Measurements from ENCODE around the gene BPIFA1. TPM values are rescaled to one million over a fixed set of nuclear protein-coding genes. Genes with fewer than 3 reads are reported as not detected.

The BPIFA1 gene
- total and polyA plus RNA-seq, 4 donors, result not detected

- H3K27ac ChIP-seq (ENCODE audit: low read depth in 1 of 2, low read length in 2 of 2), result no peak overlapping the region
- H3K9ac ChIP-seq (ENCODE audit: low read depth in 1 of 2, low read length in 2 of 2), result no peak overlapping the region
- no peaks in the 10 kb centered on the region for H3K36me3 ChIP-seq (ENCODE audit: control insufficient read depth in 4 of 4, insufficient read depth in 3 of 4, low read depth in 1 of 4, low read length in 3 of 4)
- 53% methylated on average over 6 of the region's 6 CpGs for WGBS
- no peak for DNase-seq (ENCODE audit: low spot score)
- TF ChIP-seq, protein P1, sequence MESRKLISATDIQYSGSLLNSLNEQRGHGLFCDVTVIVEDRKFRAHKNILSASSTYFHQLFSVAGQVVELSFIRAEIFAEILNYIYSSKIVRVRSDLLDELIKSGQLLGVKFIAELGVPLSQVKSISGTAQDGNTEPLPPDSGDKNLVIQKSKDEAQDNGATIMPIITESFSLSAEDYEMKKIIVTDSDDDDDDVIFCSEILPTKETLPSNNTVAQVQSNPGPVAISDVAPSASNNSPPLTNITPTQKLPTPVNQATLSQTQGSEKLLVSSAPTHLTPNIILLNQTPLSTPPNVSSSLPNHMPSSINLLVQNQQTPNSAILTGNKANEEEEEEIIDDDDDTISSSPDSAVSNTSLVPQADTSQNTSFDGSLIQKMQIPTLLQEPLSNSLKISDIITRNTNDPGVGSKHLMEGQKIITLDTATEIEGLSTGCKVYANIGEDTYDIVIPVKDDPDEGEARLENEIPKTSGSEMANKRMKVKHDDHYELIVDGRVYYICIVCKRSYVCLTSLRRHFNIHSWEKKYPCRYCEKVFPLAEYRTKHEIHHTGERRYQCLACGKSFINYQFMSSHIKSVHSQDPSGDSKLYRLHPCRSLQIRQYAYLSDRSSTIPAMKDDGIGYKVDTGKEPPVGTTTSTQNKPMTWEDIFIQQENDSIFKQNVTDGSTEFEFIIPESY (IDR thresholded peaks at IDR 0.05), result no peak
- TF ChIP-seq ATF3 (IDR thresholded peaks at IDR 0.05), result no peak
- TF ChIP-seq RAD21 (IDR thresholded peaks at IDR 0.05), result no peak
- no peak for TF ChIP-seq FOXA2 (IDR thresholded peaks at IDR 0.05)
- no peak for TF ChIP-seq SP1 (IDR thresholded peaks at IDR 0.05)
- no peak for TF ChIP-seq JUND (IDR thresholded peaks at IDR 0.05)
- no peak for TF ChIP-seq TAF1 (conservative IDR thresholded peaks at IDR 0.05)
- TF ChIP-seq GABPA (IDR thresholded peaks at IDR 0.05 in 1 of 2, conservative IDR thresholded peaks at IDR 0.05 in 1 of 2), result no peak
- TF ChIP-seq MAX (IDR thresholded peaks at IDR 0.05), result no peak
- TF ChIP-seq YY1 (IDR thresholded peaks at IDR 0.05), result no peak
- no peak for TF ChIP-seq HNF4A (conservative IDR thresholded peaks at IDR 0.05)
- TF ChIP-seq, protein P2, sequence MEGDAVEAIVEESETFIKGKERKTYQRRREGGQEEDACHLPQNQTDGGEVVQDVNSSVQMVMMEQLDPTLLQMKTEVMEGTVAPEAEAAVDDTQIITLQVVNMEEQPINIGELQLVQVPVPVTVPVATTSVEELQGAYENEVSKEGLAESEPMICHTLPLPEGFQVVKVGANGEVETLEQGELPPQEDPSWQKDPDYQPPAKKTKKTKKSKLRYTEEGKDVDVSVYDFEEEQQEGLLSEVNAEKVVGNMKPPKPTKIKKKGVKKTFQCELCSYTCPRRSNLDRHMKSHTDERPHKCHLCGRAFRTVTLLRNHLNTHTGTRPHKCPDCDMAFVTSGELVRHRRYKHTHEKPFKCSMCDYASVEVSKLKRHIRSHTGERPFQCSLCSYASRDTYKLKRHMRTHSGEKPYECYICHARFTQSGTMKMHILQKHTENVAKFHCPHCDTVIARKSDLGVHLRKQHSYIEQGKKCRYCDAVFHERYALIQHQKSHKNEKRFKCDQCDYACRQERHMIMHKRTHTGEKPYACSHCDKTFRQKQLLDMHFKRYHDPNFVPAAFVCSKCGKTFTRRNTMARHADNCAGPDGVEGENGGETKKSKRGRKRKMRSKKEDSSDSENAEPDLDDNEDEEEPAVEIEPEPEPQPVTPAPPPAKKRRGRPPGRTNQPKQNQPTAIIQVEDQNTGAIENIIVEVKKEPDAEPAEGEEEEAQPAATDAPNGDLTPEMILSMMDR (IDR thresholded peaks at IDR 0.05; ENCODE audit: low read depth, low read length, missing input control), result no peak
- no peak for TF ChIP-seq NR2F2 (IDR thresholded peaks at IDR 0.05)
- TF ChIP-seq, protein P3, sequence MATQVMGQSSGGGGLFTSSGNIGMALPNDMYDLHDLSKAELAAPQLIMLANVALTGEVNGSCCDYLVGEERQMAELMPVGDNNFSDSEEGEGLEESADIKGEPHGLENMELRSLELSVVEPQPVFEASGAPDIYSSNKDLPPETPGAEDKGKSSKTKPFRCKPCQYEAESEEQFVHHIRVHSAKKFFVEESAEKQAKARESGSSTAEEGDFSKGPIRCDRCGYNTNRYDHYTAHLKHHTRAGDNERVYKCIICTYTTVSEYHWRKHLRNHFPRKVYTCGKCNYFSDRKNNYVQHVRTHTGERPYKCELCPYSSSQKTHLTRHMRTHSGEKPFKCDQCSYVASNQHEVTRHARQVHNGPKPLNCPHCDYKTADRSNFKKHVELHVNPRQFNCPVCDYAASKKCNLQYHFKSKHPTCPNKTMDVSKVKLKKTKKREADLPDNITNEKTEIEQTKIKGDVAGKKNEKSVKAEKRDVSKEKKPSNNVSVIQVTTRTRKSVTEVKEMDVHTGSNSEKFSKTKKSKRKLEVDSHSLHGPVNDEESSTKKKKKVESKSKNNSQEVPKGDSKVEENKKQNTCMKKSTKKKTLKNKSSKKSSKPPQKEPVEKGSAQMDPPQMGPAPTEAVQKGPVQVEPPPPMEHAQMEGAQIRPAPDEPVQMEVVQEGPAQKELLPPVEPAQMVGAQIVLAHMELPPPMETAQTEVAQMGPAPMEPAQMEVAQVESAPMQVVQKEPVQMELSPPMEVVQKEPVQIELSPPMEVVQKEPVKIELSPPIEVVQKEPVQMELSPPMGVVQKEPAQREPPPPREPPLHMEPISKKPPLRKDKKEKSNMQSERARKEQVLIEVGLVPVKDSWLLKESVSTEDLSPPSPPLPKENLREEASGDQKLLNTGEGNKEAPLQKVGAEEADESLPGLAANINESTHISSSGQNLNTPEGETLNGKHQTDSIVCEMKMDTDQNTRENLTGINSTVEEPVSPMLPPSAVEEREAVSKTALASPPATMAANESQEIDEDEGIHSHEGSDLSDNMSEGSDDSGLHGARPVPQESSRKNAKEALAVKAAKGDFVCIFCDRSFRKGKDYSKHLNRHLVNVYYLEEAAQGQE (IDR thresholded peaks at IDR 0.05), result no peak
- TF ChIP-seq RXRA (IDR thresholded peaks at IDR 0.05), result no peak
- TF ChIP-seq FOXA1 (IDR thresholded peaks at IDR 0.05), result no peak
- no peak for TF ChIP-seq HNF4G (IDR thresholded peaks at IDR 0.05)
- TF ChIP-seq EGR1 (IDR thresholded peaks at IDR 0.05; ENCODE audit: low read depth in 2 of 2), result no peak
- H3K9me3 ChIP-seq (ENCODE audit: control insufficient read depth in 4 of 4, low read length in 3 of 4), result no peaks in the 10 kb centered on the region
- no peak overlapping the region for H3K4me3 ChIP-seq (ENCODE audit: low read depth in 1 of 3, low read length in 3 of 3)
- no peaks in the 10 kb centered on the region for H3K27me3 ChIP-seq (ENCODE audit: control insufficient read depth in 4 of 4, insufficient read depth in 4 of 4, low read length in 3 of 4)
- no peaks in the 10 kb centered on the region for H3K4me1 ChIP-seq (ENCODE audit: control insufficient read depth in 4 of 4, insufficient read depth in 4 of 4, low read length in 3 of 4)
Observed at GRCh38 chr20:33229843-33230242, 6.0 kb upstream of the BPIFA1 start.
